Islet precursor cell (in vitro differentiated cells): ENCODE measurements around the gene SH3BP4.
"Not testable (repeated sequence)": the region's sequence is repeated elsewhere in the genome, so short reads cannot be mapped to it uniquely, and the experiment has no call there.

Experiments used
- DNase-seq: peaks from one replicate; pipeline ENCODE4 v3.0.0-alpha.2; 2018

SH3BP4 gene

DNA sequence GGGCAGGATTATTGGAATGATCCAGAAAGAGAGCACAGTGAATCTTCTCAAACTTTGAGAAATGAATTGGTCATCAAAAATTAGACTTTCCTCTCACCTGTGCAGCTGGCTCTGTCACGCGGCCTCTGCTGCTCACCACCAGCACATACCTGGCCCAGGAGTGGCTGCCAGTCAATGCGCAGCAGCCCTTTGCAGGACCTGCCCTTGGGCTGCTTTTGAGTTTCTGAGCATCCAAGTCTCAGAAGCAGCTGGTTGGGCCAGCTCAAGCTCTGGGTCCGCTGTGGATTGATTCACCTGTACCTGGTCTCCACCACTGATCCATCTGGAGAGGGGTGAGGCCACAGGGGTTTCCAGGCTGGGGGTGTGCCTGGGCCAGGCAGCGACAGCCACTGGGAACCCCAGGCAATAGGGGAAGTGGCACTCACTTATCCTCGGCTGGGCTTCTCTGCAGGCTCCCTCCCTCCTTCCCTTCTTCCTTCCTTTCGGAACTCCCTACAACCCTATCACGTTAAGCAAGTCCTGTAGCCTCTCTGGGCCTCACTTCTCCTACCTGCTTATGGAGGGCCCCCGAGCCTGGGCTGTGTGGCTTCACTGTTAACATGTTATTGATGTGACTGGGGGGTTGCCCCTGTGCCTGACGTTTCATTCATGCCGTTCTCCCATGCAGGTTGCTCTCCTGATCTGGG lies 48.1 kb downstream of the SH3BP4 start:
- no peak for DNase-seq

DNA sequence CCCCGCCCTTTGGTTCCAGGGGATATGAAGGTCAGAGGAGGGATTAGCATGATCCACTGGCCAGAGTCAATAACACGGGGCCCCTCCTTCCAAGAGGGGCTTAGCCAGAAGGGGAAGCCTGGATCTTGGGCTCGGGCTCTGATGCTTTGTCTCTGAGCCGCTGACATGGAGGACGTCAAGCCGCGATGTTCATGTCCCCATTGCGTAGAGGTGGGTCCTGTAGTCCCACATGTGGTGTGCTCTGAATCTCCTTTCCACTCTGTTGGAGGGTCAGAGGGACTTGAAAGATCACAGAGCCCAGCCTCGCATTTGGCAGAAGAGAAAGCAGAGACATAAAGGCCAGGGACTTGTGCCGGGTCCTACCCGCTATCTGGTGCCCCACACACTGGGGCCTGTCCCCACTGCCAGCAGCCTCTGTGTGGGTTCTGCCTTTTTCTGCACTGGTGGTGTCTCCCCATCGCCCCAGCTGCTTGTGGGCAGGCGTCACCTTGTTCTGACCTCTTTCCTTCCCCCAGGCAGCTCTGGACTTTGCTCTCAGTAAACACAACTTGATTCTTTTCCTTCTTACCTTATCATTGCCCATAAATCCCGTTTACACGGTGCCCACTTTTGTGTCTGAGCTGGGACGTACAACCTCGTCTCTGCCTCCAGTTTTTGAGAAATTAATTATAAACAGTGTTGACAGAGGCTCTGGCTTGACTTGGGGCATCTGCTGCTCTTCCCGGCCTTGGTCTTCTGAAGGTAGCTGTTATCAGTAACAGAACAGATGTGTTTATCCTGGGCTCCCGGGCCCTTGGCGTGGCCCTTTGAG lies 48.8 kb downstream of the SH3BP4 start:
- peak; percentile 57 for DNase-seq

GRCh38 chr2:235001237-235002133 lies 49.7 kb downstream of the SH3BP4 start:
- no peak for DNase-seq

DNA sequence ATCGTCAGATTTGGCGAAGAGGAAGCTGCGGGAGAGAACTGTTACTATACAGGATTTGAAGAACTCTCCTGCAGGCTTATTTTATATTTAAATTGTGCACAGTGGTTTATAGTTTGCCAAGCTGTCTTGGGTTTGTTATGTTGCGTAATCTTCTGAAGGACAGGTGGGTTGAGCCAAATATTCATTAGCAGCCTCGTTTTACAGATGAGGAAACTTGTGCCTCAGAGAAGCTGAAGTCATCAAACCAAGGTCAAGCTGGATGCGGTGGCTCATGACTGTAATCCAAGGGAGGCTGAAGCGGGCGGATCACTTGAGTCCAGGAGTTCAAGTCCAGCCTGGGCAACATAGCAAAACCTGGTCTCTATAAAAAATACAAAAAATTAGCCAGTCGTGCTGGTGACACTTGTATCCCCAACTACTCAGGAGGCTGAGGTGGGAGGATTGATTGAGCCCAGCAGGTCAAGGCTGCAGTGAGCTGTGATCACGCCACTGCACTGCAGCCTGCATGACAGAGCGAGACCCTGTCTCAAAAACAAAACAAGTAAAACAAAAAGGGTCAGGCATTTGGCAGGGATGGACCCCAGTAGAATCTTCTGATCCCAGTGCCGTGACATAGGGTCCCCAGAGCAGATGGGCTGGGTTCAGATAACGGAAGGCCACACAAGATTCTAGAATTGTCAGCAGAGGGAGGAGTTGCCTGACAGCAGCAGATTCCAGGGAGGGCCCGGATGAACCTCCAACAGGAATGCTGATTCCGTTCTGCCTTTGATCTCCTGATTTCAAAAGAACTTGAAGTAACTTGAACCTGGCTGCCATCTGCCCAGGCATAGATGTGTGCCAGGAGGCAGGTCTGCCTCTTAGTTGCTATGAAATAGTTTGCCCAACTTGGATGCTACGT lies 50.6 kb downstream of the SH3BP4 start:
- DNase-seq = no peak

DNA sequence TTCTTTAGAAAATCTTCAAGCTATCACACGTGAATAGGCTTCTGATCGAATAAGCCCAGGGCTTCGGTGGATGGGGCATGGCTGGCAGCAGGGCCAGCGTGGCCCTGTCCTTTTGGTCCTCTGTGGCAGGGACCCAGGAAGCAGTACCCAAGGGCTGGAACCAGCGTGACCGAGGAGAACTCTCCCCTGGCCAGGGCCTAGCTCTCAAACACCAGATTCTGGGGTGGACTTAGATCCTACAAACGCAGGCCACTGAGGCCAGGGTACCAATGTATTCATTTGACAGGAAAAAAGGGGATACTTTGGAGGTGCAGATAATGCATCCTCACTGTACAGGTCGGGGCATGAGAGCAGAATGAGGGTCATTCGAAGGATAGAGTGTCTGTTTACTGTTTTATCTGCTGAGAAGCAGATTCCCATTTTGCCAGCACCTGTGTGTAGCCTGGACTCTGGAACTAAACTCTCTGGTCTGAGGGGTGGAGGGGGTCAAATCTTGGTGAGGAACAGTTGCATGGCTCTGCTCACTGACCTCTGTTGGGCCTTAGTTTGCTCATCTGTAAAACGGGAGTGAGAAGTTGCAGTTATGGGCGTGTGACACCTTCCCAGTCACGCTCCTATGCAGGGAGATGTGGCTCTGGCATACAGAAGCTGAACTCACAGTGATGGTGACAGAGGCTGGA lies 51.4 kb downstream of the SH3BP4 start:
- no peak for DNase-seq

GRCh38 chr2:235004329-235004903 lies 52.6 kb downstream of the SH3BP4 start:
- no peak for DNase-seq

DNA sequence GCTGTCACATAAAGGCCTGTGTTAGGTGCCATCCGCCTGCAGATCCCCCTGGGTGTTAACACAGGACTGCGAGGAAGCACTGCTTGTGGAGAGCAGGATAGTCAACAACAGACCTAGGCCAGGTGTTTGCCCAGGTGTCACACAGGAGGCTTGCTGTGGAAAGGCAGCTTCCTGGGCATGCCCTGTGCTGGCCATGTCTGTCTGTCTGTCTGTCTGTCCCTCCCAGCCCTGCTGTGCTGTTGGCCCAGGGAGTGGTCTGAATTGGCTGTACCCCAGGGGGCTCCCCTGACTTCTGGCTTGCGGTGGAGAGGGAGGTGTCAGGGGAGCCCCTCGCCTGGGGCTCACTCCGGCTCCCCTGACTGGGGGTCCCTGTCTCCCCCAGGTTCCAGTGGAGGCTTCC lies 53.2 kb downstream of the SH3BP4 start:
- no peak for DNase-seq

- peak; percentile 95 for DNase-seq
Observed at GRCh38 chr2:235005603-235006259, 53.9 kb downstream of the SH3BP4 start.

DNA sequence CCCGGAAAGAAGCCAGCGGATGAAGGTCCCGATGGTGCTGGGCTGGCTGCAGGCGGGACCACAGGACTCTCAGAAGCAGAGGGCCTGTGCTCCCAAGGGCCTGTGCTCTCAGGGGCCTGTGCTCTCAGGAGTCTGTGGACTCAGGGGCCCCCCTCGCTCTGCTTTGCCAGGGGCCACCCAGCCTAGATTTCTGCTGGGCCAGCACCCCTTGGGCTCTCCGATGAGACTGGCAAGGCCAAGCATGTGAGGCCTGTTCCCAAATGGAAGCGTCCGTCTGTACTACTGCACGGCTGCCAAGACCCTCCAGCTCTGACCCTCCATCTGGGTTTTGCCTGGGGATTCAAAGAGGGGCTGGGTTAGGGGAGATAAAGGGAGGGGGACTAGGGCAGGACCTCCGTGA lies 54.6 kb downstream of the SH3BP4 start:
- DNase-seq = no peak

- no peak for DNase-seq
Observed at GRCh38 chr2:235006986-235007385, 55.2 kb downstream of the SH3BP4 start.

DNA sequence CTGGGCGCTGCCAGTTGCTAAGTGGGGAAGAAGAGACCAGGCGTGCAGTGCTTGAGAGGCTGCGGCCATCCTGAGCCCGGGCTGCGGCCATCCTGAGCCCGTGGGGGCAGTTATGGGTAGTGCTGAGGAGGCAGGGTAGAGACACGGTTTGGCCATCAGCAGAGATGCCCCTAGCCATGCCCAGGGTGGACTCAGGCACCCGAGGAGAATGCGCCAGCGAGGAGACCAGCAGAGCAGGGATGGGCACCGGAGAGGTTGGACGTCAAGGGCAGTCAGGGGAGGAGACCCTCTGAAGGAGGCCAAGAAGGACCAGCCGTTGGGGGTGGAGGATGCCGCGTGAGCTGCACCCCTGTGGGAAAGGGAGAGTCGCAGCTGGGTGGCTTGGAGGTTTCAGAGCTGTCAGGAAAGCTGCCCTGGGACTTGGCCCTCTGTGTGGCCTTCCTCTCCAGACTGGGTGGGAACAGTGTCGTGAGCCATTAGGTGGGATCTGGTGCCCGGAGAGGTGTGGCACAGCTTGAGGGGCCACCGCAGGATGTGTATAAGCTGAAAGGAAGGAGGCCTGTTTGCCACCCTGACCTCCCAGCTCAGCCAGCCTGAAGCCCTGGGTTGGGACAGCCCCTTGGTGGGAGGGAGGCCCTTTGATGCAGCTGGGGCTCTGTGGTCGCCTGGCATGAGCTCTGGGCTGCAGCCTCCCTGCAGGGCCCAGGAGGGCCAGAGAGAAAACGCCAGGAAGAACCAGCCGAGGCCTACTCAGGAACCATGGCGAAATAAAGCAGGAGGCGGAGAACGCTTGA lies 56.0 kb downstream of the SH3BP4 start:
- DNase-seq = no peak

DNA sequence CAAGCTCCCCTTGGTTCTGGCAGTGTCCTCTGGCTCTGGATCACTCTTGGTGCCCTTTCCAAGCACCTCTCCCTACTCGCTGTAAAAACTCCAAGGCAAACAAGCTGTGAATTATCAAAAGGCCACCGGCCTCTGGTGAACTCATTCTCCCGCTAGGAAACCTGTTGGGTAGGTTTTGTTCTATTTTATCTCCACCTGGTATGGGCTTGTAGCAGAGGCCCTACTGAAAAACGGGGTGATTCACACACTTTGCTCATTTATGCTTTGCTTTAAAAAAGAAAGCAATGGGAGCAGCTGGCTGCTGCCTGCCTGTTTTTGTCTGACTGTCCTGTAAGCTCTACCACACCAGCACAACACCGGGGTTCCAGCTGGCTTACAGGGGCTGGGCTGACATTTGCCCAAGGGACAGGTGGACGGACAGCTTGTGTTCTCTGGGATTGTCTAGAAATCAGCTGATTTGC lies 56.8 kb downstream of the SH3BP4 start:
- no peak for DNase-seq

DNA sequence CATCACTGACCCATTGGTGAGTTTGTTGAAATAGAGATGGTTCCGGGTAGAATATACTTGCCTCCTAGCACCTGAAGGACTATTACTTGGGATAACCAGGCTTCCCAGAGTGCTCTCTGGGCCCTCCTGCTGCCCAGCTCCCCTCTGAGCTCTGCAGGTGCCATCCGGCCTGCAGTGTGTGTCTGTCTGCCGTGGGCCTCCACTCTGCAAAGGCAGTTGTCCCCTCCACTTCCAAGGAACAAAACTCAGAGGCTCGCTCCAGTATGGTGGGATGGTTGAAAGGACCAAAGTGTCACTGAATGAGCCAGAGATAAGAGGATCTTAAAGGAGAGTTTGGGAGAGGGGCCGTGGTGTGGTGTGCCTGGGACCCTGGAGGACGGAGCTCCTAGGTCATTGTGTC lies 57.3 kb downstream of the SH3BP4 start:
- DNase-seq = no peak

- no peak for DNase-seq
Observed at GRCh38 chr2:235010117-235010714, 58.4 kb downstream of the SH3BP4 start.

- DNase-seq = no peak
Observed at GRCh38 chr2:235011607-235011928, 59.8 kb downstream of the SH3BP4 start.

DNA sequence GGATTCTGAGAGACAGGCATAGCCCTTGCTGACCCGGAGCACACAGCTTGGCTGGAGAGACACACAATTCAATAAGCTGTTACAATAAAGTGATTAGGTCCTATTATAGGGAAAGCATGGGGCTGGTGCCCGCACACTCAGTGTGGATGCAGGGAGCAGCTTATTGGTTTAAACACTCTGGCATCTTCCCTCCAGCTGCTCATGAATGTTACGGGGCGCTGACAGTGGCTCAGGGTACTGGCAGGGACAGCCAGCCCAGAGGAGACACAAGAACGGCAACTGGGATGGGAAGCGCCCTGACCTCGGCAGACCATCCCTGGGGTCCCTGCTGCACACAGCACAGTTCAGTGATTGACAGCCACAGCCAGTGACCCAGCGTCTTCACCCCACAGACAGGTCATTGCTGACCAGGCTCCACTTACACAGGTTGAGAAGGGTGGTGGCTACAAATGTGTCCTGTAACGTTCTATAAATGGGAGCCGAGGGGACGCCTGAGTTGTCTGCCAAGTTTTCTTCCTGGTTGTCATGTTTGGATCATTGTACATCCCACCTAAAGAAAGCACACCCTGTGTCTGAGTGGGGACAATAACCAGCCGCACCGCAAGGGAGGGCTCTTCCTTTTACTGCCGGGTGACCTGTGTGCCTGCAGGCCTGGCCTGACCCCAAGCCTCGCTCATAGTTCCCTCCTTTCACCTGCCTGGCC lies 60.3 kb downstream of the SH3BP4 start:
- no peak for DNase-seq

- DNase-seq = no peak
Observed at GRCh38 chr2:235017441-235017840, 65.6 kb downstream of the SH3BP4 start.

- DNase-seq = no peak
Observed at GRCh38 chr2:235018838-235019237, 67.0 kb downstream of the SH3BP4 start.

DNA sequence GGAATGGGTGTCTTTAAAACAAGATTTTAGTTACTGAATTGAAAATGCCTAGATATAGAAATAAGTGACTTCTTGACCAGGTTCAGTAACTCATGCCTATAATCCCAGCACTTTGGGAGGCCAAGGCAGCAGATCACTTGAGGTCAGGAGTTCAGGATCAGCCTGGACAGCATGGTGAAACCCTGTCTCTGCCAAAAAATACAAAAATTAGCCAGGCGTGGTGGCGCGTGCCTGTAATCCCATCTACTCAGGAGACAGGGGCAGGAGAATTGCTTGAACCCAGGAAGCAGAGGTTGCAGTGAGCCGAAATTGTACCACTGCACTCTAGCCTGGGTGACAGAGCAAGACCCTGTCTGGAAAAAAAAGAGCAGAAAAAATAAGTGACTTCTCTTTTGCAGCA lies 68.3 kb downstream of the SH3BP4 start:
- DNase-seq = not testable (repeated sequence)
